Breast epithelium (tissue), 3 donors: ENCODE measurements around the gene HENMT1.
"Not testable (repeated sequence)": the region's sequence is repeated elsewhere in the genome, so short reads cannot be mapped to it uniquely, and the experiment has no call there.

Experiments
- POLR2A ChIP-seq: fragments of 450-650 bp; IDR thresholded peaks from one replicate; pipeline ENCODE4 v1.6.1; 2016; ENCODE audit warnings: antibody characterized with exemption, mild to moderate bottlenecking, moderate library complexity
- POLR2AphosphoS5 ChIP-seq, 3 donors: sonication (generic); formaldehyde crosslinking; IDR thresholded peaks; one replicate each; pipeline ENCODE4 v1.6.1; 2017; ENCODE audit warnings: antibody characterized with exemption in 3 of 3
- TF ChIP-seq, protein P1 (sequence below), 3 donors: fragments of 450-650 bp; IDR thresholded peaks; one replicate each; pipeline ENCODE4 v1.5.1; 2016 to 2017; ENCODE audit warnings: antibody characterized with exemption in 3 of 3, mild to moderate bottlenecking in 3 of 3, moderate library complexity in 3 of 3

GRCh38 chr1:108681701-108682100 is 20.8 kb upstream of the HENMT1 start:
- TF ChIP-seq, protein P1, sequence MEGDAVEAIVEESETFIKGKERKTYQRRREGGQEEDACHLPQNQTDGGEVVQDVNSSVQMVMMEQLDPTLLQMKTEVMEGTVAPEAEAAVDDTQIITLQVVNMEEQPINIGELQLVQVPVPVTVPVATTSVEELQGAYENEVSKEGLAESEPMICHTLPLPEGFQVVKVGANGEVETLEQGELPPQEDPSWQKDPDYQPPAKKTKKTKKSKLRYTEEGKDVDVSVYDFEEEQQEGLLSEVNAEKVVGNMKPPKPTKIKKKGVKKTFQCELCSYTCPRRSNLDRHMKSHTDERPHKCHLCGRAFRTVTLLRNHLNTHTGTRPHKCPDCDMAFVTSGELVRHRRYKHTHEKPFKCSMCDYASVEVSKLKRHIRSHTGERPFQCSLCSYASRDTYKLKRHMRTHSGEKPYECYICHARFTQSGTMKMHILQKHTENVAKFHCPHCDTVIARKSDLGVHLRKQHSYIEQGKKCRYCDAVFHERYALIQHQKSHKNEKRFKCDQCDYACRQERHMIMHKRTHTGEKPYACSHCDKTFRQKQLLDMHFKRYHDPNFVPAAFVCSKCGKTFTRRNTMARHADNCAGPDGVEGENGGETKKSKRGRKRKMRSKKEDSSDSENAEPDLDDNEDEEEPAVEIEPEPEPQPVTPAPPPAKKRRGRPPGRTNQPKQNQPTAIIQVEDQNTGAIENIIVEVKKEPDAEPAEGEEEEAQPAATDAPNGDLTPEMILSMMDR (IDR thresholded peaks at IDR 0.05) = not testable (repeated sequence)
- not testable (repeated sequence) for TF ChIP-seq POLR2A; POLR2AphosphoS5 (IDR thresholded peaks at IDR 0.05)
